IMR-90 (cell line): Measurements from ENCODE around the gene WBP1L. TPM values are rescaled to one million over a fixed set of nuclear protein-coding genes. Genes with fewer than 3 reads are reported as not detected.

Experiments used
- ATAC-seq: fragments of 200-7000 bp; cut with Tn5 transposase; 2 replicates; pipeline ENCODE4 v1.9.1; 2020; ENCODE audit warnings: low read depth, mild to moderate bottlenecking, moderate library complexity
- BruUV-seq: library from RNA; stranded (reverse); fragments of 400-500 nt; replicated peaks from 2 replicates; lab custom pipeline; 2021; lab: Mats Ljungman, UMichigan
- CTCF ChIA-PET: fragments of 300-600 bp; formaldehyde crosslinking; extraction: SDS; loops from one replicate; lab custom pipeline; 2021; ENCODE audit warnings: antibody characterized with exemption; lab: Yijun Ruan, JAX
- POLR2A ChIA-PET: fragments of 300-600 bp; sonication (Branson Sonifier 250); formaldehyde crosslinking; loops from one replicate; lab custom pipeline; 2022; ENCODE audit warnings: antibody characterized with exemption; ENCODE audit not compliant: unreplicated experiment; lab: Charles Lee
- DNase-seq: peaks from one replicate; pipeline ENCODE4 v3.0.0; 2013
- H2AFZ ChIP-seq: replicated peaks from 2 replicates; pipeline ENCODE3; 2013; ENCODE audit warnings: low read length, mild to moderate bottlenecking; ENCODE audit not compliant: poor library complexity
- H2AK5ac ChIP-seq: 2 replicates; pipeline ENCODE4 v1.6.1; 2013; ENCODE audit warnings: low read depth, low read length, inconsistent platforms
- H2AK9ac ChIP-seq: replicated peaks from 2 replicates; pipeline ENCODE3; 2013; ENCODE audit warnings: mild to moderate bottlenecking, low read depth, low read length, moderate library complexity; ENCODE audit not compliant: poor library complexity
- H2BK120ac ChIP-seq: 2 replicates; pipeline ENCODE4 v1.6.1; 2013; ENCODE audit warnings: low read depth, low read length, inconsistent platforms
- H2BK15ac ChIP-seq: 3 replicates; pipeline ENCODE4 v1.6.1; 2013; ENCODE audit warnings: low read depth, low read length, inconsistent platforms
- H2BK20ac ChIP-seq: 2 replicates; pipeline ENCODE4 v1.6.1; 2013; ENCODE audit warnings: low read depth, mild to moderate bottlenecking, inconsistent platforms, low read length, moderate library complexity
- H2BK5ac ChIP-seq: 2 replicates; pipeline ENCODE4 v1.6.1; 2013; ENCODE audit warnings: mild to moderate bottlenecking, low read depth, low read length, inconsistent platforms; ENCODE audit not compliant: poor library complexity, severe bottlenecking
- H3K14ac ChIP-seq: replicated peaks from 2 replicates; pipeline ENCODE4 v1.6.1; 2013; ENCODE audit warnings: low read depth, low read length, inconsistent platforms
- H3K18ac ChIP-seq: 2 replicates; pipeline ENCODE4 v1.6.1; 2013; ENCODE audit warnings: low read depth, low read length, control low read depth
- H3K23ac ChIP-seq: 2 replicates; pipeline ENCODE4 v1.6.1; 2013; ENCODE audit warnings: low read depth, low read length, inconsistent platforms
- H3K27ac ChIP-seq: 2 replicates; pipeline ENCODE4 v1.5.1; 2013; ENCODE audit warnings: mild to moderate bottlenecking, control low read depth, low read length; ENCODE audit not compliant: insufficient read depth
- H3K27me3 ChIP-seq: 2 replicates; pipeline ENCODE4 v1.6.1; 2013; ENCODE audit warnings: low read length; ENCODE audit not compliant: control insufficient read depth, insufficient read depth
- H3K36me3 ChIP-seq: 2 replicates; pipeline ENCODE4 v1.6.1; 2013; ENCODE audit warnings: low read length, mixed read lengths; ENCODE audit not compliant: control insufficient read depth, insufficient read depth
- H3K4ac ChIP-seq: 2 replicates; pipeline ENCODE4 v1.6.1; 2013; ENCODE audit warnings: low read depth, low read length, inconsistent platforms
- H3K4me1 ChIP-seq: 2 replicates; pipeline ENCODE4 v1.6.1; 2013; ENCODE audit warnings: low read length, mixed read lengths; ENCODE audit not compliant: control insufficient read depth, insufficient read depth
- H3K4me2 ChIP-seq: 2 replicates; pipeline ENCODE4 v1.6.1; 2013; ENCODE audit warnings: low read depth, mild to moderate bottlenecking, control low read depth, low read length, moderate library complexity
- H3K4me3 ChIP-seq: 2 replicates; pipeline ENCODE4 v1.5.1; 2013; ENCODE audit warnings: low read depth, mild to moderate bottlenecking, control low read depth, low read length, moderate library complexity; ENCODE audit not compliant: insufficient read depth
- H3K56ac ChIP-seq: 2 replicates; pipeline ENCODE4 v1.6.1; 2013; ENCODE audit warnings: low read length, inconsistent platforms; ENCODE audit not compliant: insufficient read depth; ENCODE audit errors: extremely low read depth
- H3K79me1 ChIP-seq, 2 experiments: 2 replicates each; pipeline ENCODE4 v1.6.1; 2013; ENCODE audit warnings: low read length in 2 of 2, inconsistent platforms in 1 of 2, low read depth in 1 of 2
- H3K9ac ChIP-seq: 2 replicates; pipeline ENCODE4 v1.6.1; 2013; ENCODE audit warnings: low read depth, low read length, control low read depth
- H3K9me1 ChIP-seq: 2 replicates; pipeline ENCODE4 v1.6.1; 2013; ENCODE audit warnings: low read length, inconsistent platforms; ENCODE audit not compliant: insufficient read depth
- H3K9me3 ChIP-seq: 2 replicates; pipeline ENCODE4 v1.6.1; 2013; ENCODE audit warnings: low read length; ENCODE audit not compliant: control insufficient read depth, insufficient read depth
- H4K20me1 ChIP-seq: 2 replicates; pipeline ENCODE4 v1.6.1; 2013; ENCODE audit warnings: low read length, inconsistent platforms; ENCODE audit not compliant: insufficient read depth
- H4K5ac ChIP-seq: 2 replicates; pipeline ENCODE4 v1.6.1; 2013; ENCODE audit warnings: mild to moderate bottlenecking, low read depth, low read length, control low read depth
- H4K8ac ChIP-seq, 2 experiments: 2 replicates each; pipeline ENCODE4 v1.6.1; 2013; ENCODE audit warnings: low read depth in 2 of 2, low read length in 2 of 2, control low read depth in 1 of 2, inconsistent platforms in 1 of 2
- H4K91ac ChIP-seq: 2 replicates; pipeline ENCODE4 v1.6.1; 2013; ENCODE audit warnings: low read depth, low read length, inconsistent platforms; ENCODE audit not compliant: insufficient read depth
- MXI1 ChIP-seq: IDR thresholded peaks from 2 replicates; pipeline ENCODE4 v1.6.1; 2012; ENCODE audit warnings: low read depth, mild to moderate bottlenecking, low read length, moderate library complexity, borderline replicate concordance
- NFE2L2 ChIP-seq: fragments of 150-350 bp; IDR thresholded peaks from 2 replicates; pipeline ENCODE4 v1.6.1; 2016; ENCODE audit warnings: low read depth, mild to moderate bottlenecking, low read length
- WGBS, 2 experiments: methylation state at CpG; one replicate each; pipeline versions ENCODE4 v1.1.5 to v1.1.7; 2013; ENCODE audit warnings: missing lambda C conversion rate in 2 of 2; ENCODE audit not compliant: insufficient read length in 1 of 2; ENCODE audit errors: extremely low coverage in 2 of 2; 5-methylcytosine and 5-hydroxymethylcytosine counted together
- dilution Hi-C: fragments of 300-500 bp; cut with HindIII; formaldehyde crosslinking; loops from one replicate; pipeline ENCODE4 v1.14.3; 2018; ENCODE audit warnings: low sequenced_read_pairs; ENCODE audit not compliant: unreplicated experiment
- in situ Hi-C: fragments of 300-500 bp; cut with MboI; formaldehyde crosslinking; loops from 3 replicates; pipeline ENCODE4 v1.14.3; 2019; ENCODE audit warnings: low sequenced_read_pairs, inconsistent platforms, mixed read lengths
- intact Hi-C: fragments of 100-400 bp; cut with micrococcal nuclease; formaldehyde crosslinking; loops from 2 replicates; pipeline ENCODE4 v1.10.0; 2022
- polyA plus RNA-seq, 3 experiments: library from polyadenylated mRNA; depleted of rRNA; stranded (reverse); fragments of >200 nt; gene quantifications; 2 replicates each; pipeline ENCODE4 v1.2.3, GENCODE V29; 2012; ENCODE audit warnings: low replicate concordance in 1 of 3
- total RNA-seq: library from RNA; depleted of rRNA; stranded (reverse); fragments of >200 nt; gene quantifications from 2 replicates; pipeline ENCODE4 v1.2.3, GENCODE V29; 2012

Gene WBP1L
- total and polyA plus RNA-seq, 2 of the 4 experiments (the other 2 are of a cell fraction): 20.7 to 31.0 TPM

- CTCF ChIA-PET: interaction anchor here (0.5 to 3.1 kb wide), 4 partner anchors 36 to 316 kb away, joined by 3 to 13 read pairs (median 4); no protein-coding TSS in a partner anchor
- intact Hi-C loops: loop anchor here (1.0 to 5.0 kb wide), 2 partner anchors 69 to 213 kb away; partner anchors contain the start of genes ACTR1A and SUFU
- peak within 1 kb of the TSS; percentile 97 for H3K14ac ChIP-seq
- peak within 1 kb of the TSS; percentile 96 for H3K56ac ChIP-seq
- in situ Hi-C loops: no loop called here
- H4K8ac ChIP-seq: peak within 1 kb of the TSS; percentile 29 to 78; a peak in 3 of 4 replicates
- H3K18ac ChIP-seq: peak within 1 kb of the TSS; percentile 53
- peak within 1 kb of the TSS; percentile 95 for H2AK9ac ChIP-seq
- H2BK15ac ChIP-seq: peak within 1 kb of the TSS; percentile 29; the same call in 2 of the 3 replicates
- H3K27ac ChIP-seq: peak within 1 kb of the TSS; percentile 86
- peak within 1 kb of the TSS; percentile 27 for H4K5ac ChIP-seq
- POLR2A ChIA-PET: interaction anchor here (0.6 kb wide), 1 partner anchor 443 kb away, joined by 3 read pairs; no protein-coding TSS in a partner anchor
- dilution Hi-C loops: no loop called here
- H3K79me1 ChIP-seq: peaks cover 30 to 63% of the 10 kb centered on the region in 2 experiments
- H3K9me3 ChIP-seq: no peaks in the 10 kb centered on the region
- H3K4me3 ChIP-seq: peak within 1 kb of the TSS; percentile 81
- WGBS, 2 experiments: 5% methylated on average over 16 of the region's 46 CpGs; no CpG with 5 or more reads in 1 of the 2 experiments
- H3K36me3 ChIP-seq: no peaks in the 10 kb centered on the region
- H4K20me1 ChIP-seq: peaks cover 11% of the 10 kb centered on the region; the same call in 1 of the 2 replicates
- H3K9me1 ChIP-seq: peaks cover 10% of the 10 kb centered on the region
- H3K23ac ChIP-seq: peak within 1 kb of the TSS; percentile 98
- H3K4me2 ChIP-seq: peak within 1 kb of the TSS; percentile 83
- no peaks in the 10 kb centered on the region for H3K27me3 ChIP-seq
- ATAC-seq (peak; percentile 1; the same call in 1 of the 2 replicates), DNase-seq (no peak)
- peak within 1 kb of the TSS; percentile 75 for H2BK5ac ChIP-seq
- TF ChIP-seq NFE2L2 (no peak), MXI1 (peak; percentile 79; the same call in 1 of the 2 replicates)
- BruUV-seq: no TSS peak
- peak within 1 kb of the TSS; percentile 81 for H2AK5ac ChIP-seq
- peak within 1 kb of the TSS; percentile 79 for H4K91ac ChIP-seq
- peaks cover 9% of the 10 kb centered on the region for H3K4me1 ChIP-seq
- peak within 1 kb of the TSS; percentile 87 for H2AFZ ChIP-seq
- H3K9ac ChIP-seq: peak within 1 kb of the TSS; percentile 74
- peak within 1 kb of the TSS; percentile 74 for H2BK120ac ChIP-seq
- H3K4ac ChIP-seq: peak within 1 kb of the TSS; percentile 79
- H2BK20ac ChIP-seq: 0 out of 2 replicates have a peak within 1 kb of the TSS, but pooled peaks have one; percentile 29
Observed at GRCh38 chr10:102714621-102715455, 28.9 kb upstream of the WBP1L start, which contains the start of gene SFXN2. SFXN2 (plus strand) TSS chr10:102714636; CDS start chr10:102726637, 12,001 bp downstream.
